ENCODE measurements around the gene TRAPPC8.
"Not testable (repeated sequence)": the region's sequence is repeated elsewhere in the genome, so short reads cannot be mapped to it uniquely, and the experiment has no call there.

TRAPPC8 gene

DNA sequence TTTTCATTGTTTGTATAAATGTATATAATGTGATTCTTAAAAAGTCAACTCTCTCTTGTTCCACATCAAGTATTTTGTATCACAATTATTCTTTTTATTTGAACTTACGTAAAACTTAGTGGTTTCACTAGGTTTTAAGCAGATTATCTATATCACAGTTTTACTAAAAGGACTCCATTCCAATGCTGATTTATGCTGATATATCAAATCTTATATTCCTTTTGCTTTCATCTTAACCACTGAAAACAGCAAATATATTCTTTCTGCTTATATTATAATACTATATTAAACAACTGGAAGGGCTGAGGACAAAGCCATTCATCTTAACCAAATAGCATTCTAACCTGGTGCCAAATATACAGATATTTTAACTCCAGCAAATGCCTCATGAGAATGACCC, 24.2 kb downstream of the TRAPPC8 start:
- no peak overlapping the region for H3K4me3 ChIP-seq (ENCODE audit: low read length)
- TF ChIP-seq, protein P1, sequence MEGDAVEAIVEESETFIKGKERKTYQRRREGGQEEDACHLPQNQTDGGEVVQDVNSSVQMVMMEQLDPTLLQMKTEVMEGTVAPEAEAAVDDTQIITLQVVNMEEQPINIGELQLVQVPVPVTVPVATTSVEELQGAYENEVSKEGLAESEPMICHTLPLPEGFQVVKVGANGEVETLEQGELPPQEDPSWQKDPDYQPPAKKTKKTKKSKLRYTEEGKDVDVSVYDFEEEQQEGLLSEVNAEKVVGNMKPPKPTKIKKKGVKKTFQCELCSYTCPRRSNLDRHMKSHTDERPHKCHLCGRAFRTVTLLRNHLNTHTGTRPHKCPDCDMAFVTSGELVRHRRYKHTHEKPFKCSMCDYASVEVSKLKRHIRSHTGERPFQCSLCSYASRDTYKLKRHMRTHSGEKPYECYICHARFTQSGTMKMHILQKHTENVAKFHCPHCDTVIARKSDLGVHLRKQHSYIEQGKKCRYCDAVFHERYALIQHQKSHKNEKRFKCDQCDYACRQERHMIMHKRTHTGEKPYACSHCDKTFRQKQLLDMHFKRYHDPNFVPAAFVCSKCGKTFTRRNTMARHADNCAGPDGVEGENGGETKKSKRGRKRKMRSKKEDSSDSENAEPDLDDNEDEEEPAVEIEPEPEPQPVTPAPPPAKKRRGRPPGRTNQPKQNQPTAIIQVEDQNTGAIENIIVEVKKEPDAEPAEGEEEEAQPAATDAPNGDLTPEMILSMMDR (conservative IDR thresholded peaks at IDR 0.05; ENCODE audit: low read depth, low read length) = no peak
- DNase-seq (ENCODE audit: low read depth) = no peak

DNA sequence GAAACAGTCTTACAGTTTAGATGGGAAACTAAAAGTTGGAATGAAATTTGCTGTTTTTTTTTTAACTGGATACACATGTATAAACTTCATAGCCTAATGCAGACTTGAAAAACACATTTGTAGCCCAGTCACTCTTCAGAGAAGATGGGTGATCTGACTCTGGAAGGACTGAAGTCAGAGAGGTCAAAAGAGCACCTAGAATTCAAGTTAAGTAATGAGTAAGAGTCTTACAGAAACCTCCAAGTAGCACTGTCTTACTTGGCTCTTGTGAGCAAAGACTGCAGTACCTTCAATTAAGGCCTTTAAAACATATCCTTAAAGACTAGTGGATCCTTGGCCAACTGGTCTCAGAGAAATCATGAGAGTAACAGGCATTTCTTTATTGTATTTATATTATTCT, 41.9 kb downstream of the TRAPPC8 start:
- TF ChIP-seq, protein P1 (conservative IDR thresholded peaks at IDR 0.05; ENCODE audit: low read depth, low read length) = no peak
- no peak for DNase-seq (ENCODE audit: low read depth)
- H3K4me3 ChIP-seq (ENCODE audit: low read length) = no peak overlapping the region

DNA sequence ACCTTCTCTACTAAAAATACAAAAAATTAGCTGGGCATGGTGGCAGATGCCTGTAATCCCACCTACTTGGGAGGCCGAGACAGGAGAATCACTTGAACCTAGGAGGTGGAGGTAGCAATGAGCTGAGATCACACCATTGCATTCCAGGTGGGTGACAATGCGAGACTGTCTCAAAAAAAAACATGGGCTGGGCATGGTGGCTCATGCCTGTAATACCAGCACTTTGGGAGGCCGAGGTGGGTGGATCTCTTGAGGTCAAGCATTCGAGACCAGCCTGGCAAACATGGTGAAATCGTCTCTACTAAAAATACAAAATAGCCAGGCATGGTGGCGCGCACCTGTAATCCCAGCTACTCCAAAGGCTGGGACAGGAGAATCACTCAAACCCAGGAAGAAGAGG, 43.2 kb downstream of the TRAPPC8 start:
- H3K4me3 ChIP-seq (ENCODE audit: low read length); DNase-seq (ENCODE audit: low read depth): not testable (repeated sequence)

DNA sequence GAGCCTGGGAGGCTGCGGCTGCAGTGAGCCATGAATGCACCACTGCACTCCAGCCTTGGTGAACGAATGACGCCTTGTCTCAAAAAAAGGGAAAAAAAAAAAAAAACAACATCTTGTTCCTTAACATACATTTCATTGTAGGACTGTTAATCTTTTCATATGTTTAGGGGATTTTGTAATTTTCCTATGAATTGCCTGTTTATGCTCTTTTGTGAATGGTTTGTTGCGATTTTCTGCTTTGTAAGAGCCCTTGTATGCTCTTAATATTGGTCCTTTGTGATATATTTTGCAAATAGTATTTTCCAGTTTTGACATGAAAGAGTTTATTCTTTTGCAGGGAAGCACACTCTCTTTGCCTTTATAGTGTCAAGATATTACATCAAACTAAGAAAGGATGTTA, 50.0 kb downstream of the TRAPPC8 start:
- no peak overlapping the region for H3K4me3 ChIP-seq (ENCODE audit: low read length)
- TF ChIP-seq, protein P1 (conservative IDR thresholded peaks at IDR 0.05; ENCODE audit: low read depth, low read length) = no peak
- DNase-seq (ENCODE audit: low read depth) = no peak

GRCh38 chr18:31891566-31891965, 51.4 kb downstream of the TRAPPC8 start:
- TF ChIP-seq, protein P1 (conservative IDR thresholded peaks at IDR 0.05; ENCODE audit: low read depth, low read length) = no peak
- DNase-seq (ENCODE audit: low read depth) = no peak
- H3K4me3 ChIP-seq (ENCODE audit: low read length) = no peak overlapping the region

- DNase-seq (ENCODE audit: low read depth) = no peak
- TF ChIP-seq, protein P1 (conservative IDR thresholded peaks at IDR 0.05; ENCODE audit: low read depth, low read length) = no peak
- H3K4me3 ChIP-seq (ENCODE audit: low read length) = no peak overlapping the region
These were observed 58.9 kb downstream of the TRAPPC8 start for GRCh38 chr18:31884020-31884419.

- TF ChIP-seq, protein P1 (conservative IDR thresholded peaks at IDR 0.05; ENCODE audit: low read depth, low read length) = no peak
- H3K4me3 ChIP-seq (ENCODE audit: low read length) = no peak overlapping the region
- no peak for DNase-seq (ENCODE audit: low read depth)
These were observed 62.6 kb downstream of the TRAPPC8 start for GRCh38 chr18:31880186-31880898.

Data from retinal pigment epithelial cell (primary cell).